Body of pancreas (tissue), 4 donors: ENCODE results near the gene PTPRD. TPM values are rescaled to one million over a fixed set of nuclear protein-coding genes. Genes with fewer than 3 reads are reported as not detected.

ENCODE experiments used
- ATAC-seq: fragments of 150-250 bp; one replicate; pipeline ENCODE4 v1.9.1; 2016
- DNase-seq, 4 donors: peaks; one replicate each; pipeline ENCODE4 v3.0.0-alpha.2; 2019
- H3K27ac ChIP-seq, 4 donors: fragments of 200-600 bp; sonication (generic); 1 replicate in 3 of 4; 2 replicates in 1 of 4; pipeline versions ENCODE4 v1.5.1 to v1.6.1; 2016 to 2019; ENCODE audit warnings: mild to moderate bottlenecking in 1 of 4, mixed read lengths in 1 of 4, moderate library complexity in 1 of 4
- H3K27me3 ChIP-seq, 2 donors: fragments of 200-600 bp; sonication (generic); one replicate each; pipeline ENCODE4 v1.6.0; 2016; ENCODE audit warnings: mild to moderate bottlenecking in 1 of 2
- H3K36me3 ChIP-seq, 2 donors: fragments of 200-600 bp; sonication (generic); replicated peaks in 1 of 2; 2 replicates each; pipeline ENCODE4 v1.5.1; 2016; ENCODE audit warnings: low read depth in 2 of 2; ENCODE audit not compliant: insufficient read depth in 1 of 2
- H3K4me1 ChIP-seq: fragments of 200-600 bp; sonication (generic); one replicate; pipeline ENCODE4 v1.6.0; 2016
- H3K4me3 ChIP-seq, 2 donors: fragments of 200-600 bp; sonication (generic); 1 replicate in 1 of 2; 2 replicates in 1 of 2; pipeline ENCODE4 v1.5.1; 2016 to 2019
- H3K9me3 ChIP-seq, 3 donors: fragments of 200-600 bp; sonication (generic); 1 replicate in 2 of 3; 2 replicates in 1 of 3; pipeline ENCODE4 v1.5.1; 2016
- CTCF ChIP-seq, 7 experiments: fragments of 450-650 bp in 4 of 7; fragments of 200-600 bp in 3 of 7; sonication (generic) in 3 of 7; IDR thresholded peaks; one replicate each; pipeline ENCODE4 v1.5.1; 2016 to 2019; ENCODE audit warnings: antibody characterized with exemption in 7 of 7
- POLR2A ChIP-seq, 3 donors: fragments of 450-650 bp; IDR thresholded peaks; one replicate each; pipeline ENCODE4 v1.6.1; 2016; ENCODE audit warnings: antibody characterized with exemption in 3 of 3, mild to moderate bottlenecking in 2 of 3
- WGBS, 2 donors: methylation state at CpG; one replicate each; pipeline ENCODE4 v1.1.5; 2017; 5-methylcytosine and 5-hydroxymethylcytosine counted together
- intact Hi-C: fragments of 100-400 bp; cut with DNase I; formaldehyde crosslinking; loops from one replicate; pipeline ENCODE4 v1.15.1; 2023
- total RNA-seq, 2 donors: library from RNA; depleted of rRNA; stranded (reverse); fragments of >200 nt; gene quantifications; one replicate each; pipeline ENCODE4 v1.1.0, GENCODE V29; 2016

The PTPRD gene
- total RNA-seq, 2 donors from 2014 or later: 4.3 to 4.9 TPM

- TF ChIP-seq CTCF (IDR thresholded peaks at IDR 0.05) (no peak), POLR2A (IDR thresholded peaks at IDR 0.05) (no peak)
- H3K27ac ChIP-seq: no peak overlapping the region
- DNase-seq (no peak), ATAC-seq (no peak)
- intact Hi-C loops: no loop called here
- H3K4me1 ChIP-seq: peaks cover 3% of the 10 kb centered on the region
- H3K27me3 ChIP-seq: no peaks in the 10 kb centered on the region
- H3K9me3 ChIP-seq: no peaks in the 10 kb centered on the region
- no peak overlapping the region for H3K4me3 ChIP-seq
- H3K36me3 ChIP-seq: no peaks in the 10 kb centered on the region
- WGBS, 2 donors: 94 to 96% methylated on average over 5 of the region's 5 CpGs
Measured at GRCh38 chr9:8782237-8782636, 1830.6 kb downstream of the PTPRD start.

GRCh38 chr9:8781458-8781857, 1831.3 kb downstream of the PTPRD start:
- Histone ChIP-seq H3K4me1 (peaks cover 3% of the 10 kb centered on the region), H3K27ac (no peak overlapping the region), H3K36me3 (no peaks in the 10 kb centered on the region), H3K9me3 (no peaks in the 10 kb centered on the region), H3K4me3 (no peak overlapping the region), H3K27me3 (no peaks in the 10 kb centered on the region)
- no peak for TF ChIP-seq POLR2A (IDR thresholded peaks at IDR 0.05)
- no peak for TF ChIP-seq CTCF (IDR thresholded peaks at IDR 0.05)
- no peak for DNase-seq
- intact Hi-C loops: no loop called here
- no peak for ATAC-seq
- 50 to 61% methylated on average over 1 of the region's 1 CpG for WGBS, 2 donors

- Histone ChIP-seq H3K27me3 (no peaks in the 10 kb centered on the region), H3K27ac (no peak overlapping the region), H3K4me1 (peaks cover 2% of the 10 kb centered on the region), H3K4me3 (no peak overlapping the region), H3K9me3 (no peaks in the 10 kb centered on the region), H3K36me3 (no peaks in the 10 kb centered on the region)
- intact Hi-C loops: no loop called here
- ATAC-seq (no peak), DNase-seq (no peak)
- WGBS, 2 donors: 65 to 69% methylated on average over 3 of the region's 3 CpGs
- no peak for TF ChIP-seq POLR2A (IDR thresholded peaks at IDR 0.05)
- TF ChIP-seq CTCF (IDR thresholded peaks at IDR 0.05): no peak
Measured at GRCh38 chr9:8780386-8780785, 1832.4 kb downstream of the PTPRD start.

GRCh38 chr9:8779478-8779877, 1833.3 kb downstream of the PTPRD start:
- DNase-seq (no peak), ATAC-seq (no peak)
- intact Hi-C loops: no loop called here
- no peaks in the 10 kb centered on the region for H3K36me3 ChIP-seq
- 48 to 60% methylated on average over 4 of the region's 4 CpGs for WGBS, 2 donors
- H3K27me3 ChIP-seq: no peaks in the 10 kb centered on the region
- H3K27ac ChIP-seq: no peak overlapping the region
- H3K4me3 ChIP-seq: no peak overlapping the region
- no peaks in the 10 kb centered on the region for H3K4me1 ChIP-seq
- TF ChIP-seq POLR2A (IDR thresholded peaks at IDR 0.05) (no peak), CTCF (IDR thresholded peaks at IDR 0.05) (no peak)
- H3K9me3 ChIP-seq: no peaks in the 10 kb centered on the region

GRCh38 chr9:8778356-8778755, 1834.4 kb downstream of the PTPRD start:
- H3K27me3 ChIP-seq: no peaks in the 10 kb centered on the region
- H3K9me3 ChIP-seq: no peaks in the 10 kb centered on the region
- ATAC-seq: no peak
- no peaks in the 10 kb centered on the region for H3K4me1 ChIP-seq
- 81% methylated on average over 6 of the region's 6 CpGs for WGBS, 2 donors
- intact Hi-C loops: no loop called here
- H3K36me3 ChIP-seq: no peaks in the 10 kb centered on the region
- TF ChIP-seq CTCF (IDR thresholded peaks at IDR 0.05): no peak
- no peak for TF ChIP-seq POLR2A (IDR thresholded peaks at IDR 0.05)
- DNase-seq: no peak
- H3K27ac ChIP-seq: no peak overlapping the region
- H3K4me3 ChIP-seq: no peak overlapping the region
